Sigmoid colon (tissue), 4 donors: ENCODE results near the gene FOXR1.

Experiments used
- EP300 ChIP-seq, 4 donors: sonication (generic); formaldehyde crosslinking; IDR thresholded peaks; one replicate each; pipeline ENCODE4 v1.6.1; 2017; ENCODE audit warnings: antibody characterized with exemption in 4 of 4
- POLR2A ChIP-seq, 2 donors: fragments of 450-650 bp; IDR thresholded peaks; one replicate each; pipeline ENCODE4 v1.6.1; 2016; ENCODE audit warnings: antibody characterized with exemption in 2 of 2, mild to moderate bottlenecking in 2 of 2, moderate library complexity in 2 of 2
- POLR2AphosphoS5 ChIP-seq, 4 donors: sonication (generic); formaldehyde crosslinking; IDR thresholded peaks; one replicate each; pipeline ENCODE4 v1.6.1; 2017; ENCODE audit warnings: antibody characterized with exemption in 4 of 4
- TF ChIP-seq, protein P1 (sequence below), 4 experiments: fragments of 450-650 bp in 3 of 4; fragments of 200-600 bp in 1 of 4; IDR thresholded peaks; one replicate each; pipeline ENCODE4 v1.5.1; 2016 to 2019; ENCODE audit warnings: antibody characterized with exemption in 4 of 4, mild to moderate bottlenecking in 3 of 4, moderate library complexity in 2 of 4

DNA sequence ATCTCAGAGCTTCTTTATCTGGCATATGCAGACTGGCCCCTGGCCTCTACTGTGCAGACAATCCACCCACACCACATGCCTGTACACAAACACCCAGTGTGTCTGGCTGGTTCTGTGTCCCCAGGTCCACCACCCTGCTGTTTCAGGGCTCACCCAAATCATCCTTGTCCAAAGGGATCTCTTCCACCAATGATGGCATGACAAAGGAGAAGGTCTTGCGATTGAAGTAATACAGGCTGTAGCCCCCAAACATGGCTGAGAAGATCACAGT, 57.4 kb downstream of the FOXR1 start:
- TF ChIP-seq, protein P1, sequence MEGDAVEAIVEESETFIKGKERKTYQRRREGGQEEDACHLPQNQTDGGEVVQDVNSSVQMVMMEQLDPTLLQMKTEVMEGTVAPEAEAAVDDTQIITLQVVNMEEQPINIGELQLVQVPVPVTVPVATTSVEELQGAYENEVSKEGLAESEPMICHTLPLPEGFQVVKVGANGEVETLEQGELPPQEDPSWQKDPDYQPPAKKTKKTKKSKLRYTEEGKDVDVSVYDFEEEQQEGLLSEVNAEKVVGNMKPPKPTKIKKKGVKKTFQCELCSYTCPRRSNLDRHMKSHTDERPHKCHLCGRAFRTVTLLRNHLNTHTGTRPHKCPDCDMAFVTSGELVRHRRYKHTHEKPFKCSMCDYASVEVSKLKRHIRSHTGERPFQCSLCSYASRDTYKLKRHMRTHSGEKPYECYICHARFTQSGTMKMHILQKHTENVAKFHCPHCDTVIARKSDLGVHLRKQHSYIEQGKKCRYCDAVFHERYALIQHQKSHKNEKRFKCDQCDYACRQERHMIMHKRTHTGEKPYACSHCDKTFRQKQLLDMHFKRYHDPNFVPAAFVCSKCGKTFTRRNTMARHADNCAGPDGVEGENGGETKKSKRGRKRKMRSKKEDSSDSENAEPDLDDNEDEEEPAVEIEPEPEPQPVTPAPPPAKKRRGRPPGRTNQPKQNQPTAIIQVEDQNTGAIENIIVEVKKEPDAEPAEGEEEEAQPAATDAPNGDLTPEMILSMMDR (IDR thresholded peaks at IDR 0.05) = no peak
- TF ChIP-seq EP300 (IDR thresholded peaks at IDR 0.05) = no peak
- TF ChIP-seq POLR2AphosphoS5 (IDR thresholded peaks at IDR 0.05) = no peak
- TF ChIP-seq POLR2A (IDR thresholded peaks at IDR 0.05) = no peak
